Mammary microvascular endothelial cell (primary cell): Measurements from ENCODE around the gene NANOS2. TPM values are rescaled to one million over a fixed set of nuclear protein-coding genes. Genes with fewer than 3 reads are reported as not detected.

Source experiments
- total RNA-seq: library from RNA; depleted of rRNA; stranded (reverse); fragments of >200 nt; gene quantifications from 2 replicates; pipeline ENCODE4 v1.2.3, GENCODE V29; 2015

Gene NANOS2
- total RNA-seq, result not detected in 2 replicates

DNA sequence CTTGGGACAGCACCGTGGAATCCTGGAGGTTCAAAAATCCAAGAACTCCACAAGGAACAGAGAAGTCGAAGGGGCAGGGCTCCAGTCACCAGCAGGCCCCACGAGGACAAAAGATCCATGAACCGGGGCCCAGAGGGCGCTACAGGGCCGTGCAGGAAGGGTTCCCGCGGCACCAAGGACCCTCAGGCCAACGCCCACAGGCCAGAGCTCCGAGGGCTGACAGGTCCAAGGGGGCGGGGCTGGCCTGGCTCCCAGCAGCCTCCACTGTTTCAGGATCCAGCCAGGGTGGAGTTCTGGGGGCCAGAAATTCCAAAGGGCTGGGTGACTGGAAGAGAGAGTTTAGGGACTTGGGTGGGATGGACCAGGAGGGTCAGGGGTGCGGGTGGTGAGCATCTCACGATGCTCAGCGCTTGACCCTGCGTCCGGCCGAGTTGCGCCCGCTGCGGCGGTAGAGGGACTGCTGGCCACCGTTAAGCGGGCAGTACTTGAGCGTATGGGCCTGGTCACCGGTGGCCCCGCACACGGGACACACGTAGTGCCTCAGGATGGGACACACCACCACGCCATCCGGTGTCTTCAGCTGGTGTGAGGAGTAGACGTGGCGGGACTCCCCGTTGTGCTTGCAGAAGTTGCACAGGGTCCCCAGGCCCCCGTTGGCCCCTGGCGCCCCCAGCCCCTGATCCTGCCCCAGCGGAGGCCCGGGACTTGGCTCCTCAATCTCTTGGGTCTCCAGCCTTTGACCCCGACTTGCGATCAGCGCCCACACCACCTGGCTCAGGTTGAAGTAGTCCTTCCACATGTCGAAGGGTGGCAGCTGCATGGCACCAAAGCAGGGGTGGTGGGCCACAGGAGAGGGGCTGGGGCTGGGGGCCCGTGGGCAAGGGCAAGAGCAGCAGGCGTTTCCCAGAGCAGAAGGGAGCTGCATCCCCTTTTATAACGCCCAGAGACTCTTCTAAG lies at the start of gene NANOS2:
TSS of gene NANOS2 (minus strand) at position 905 of the 957 bp plus-strand sequence. CDS start at position 820, 85 bp downstream.

GRCh38 chr19:45901912-45902650 lies 12.5 kb downstream of the NANOS2 start, which contains the start of gene MYPOP:
Gene MYPOP (minus strand): TSS chr19:45902613. CDS start chr19:45901773, 840 bp downstream.

GRCh38 chr19:45885556-45886426 lies 28.8 kb downstream of the NANOS2 start, which contains the start of gene IRF2BP1:
Gene IRF2BP1 (minus strand): TSS chr19:45886141. CDS start chr19:45885774, 367 bp downstream.

GRCh38 chr19:45863840-45864628 lies 50.5 kb downstream of the NANOS2 start, which contains the start of gene FOXA3:
Gene FOXA3 (plus strand): TSS chr19:45864326. CDS start chr19:45864457, 131 bp downstream.

Other genes with a start within 250 kb of the NANOS2 start
- gene GIPR, start 246.6 kb downstream of the NANOS2 start, total RNA-seq, result not detected in 2 replicates
- 409 and 447 TPM in 2 replicates for gene SNRPD2, start 222.8 kb downstream of the NANOS2 start, total RNA-seq
- 14.6 and 17.1 TPM in 2 replicates for gene QPCTL, start 222.1 kb downstream of the NANOS2 start, total RNA-seq
- 7.7 and 9.8 TPM in 2 replicates for gene FBXO46, start 183.9 kb downstream of the NANOS2 start, total RNA-seq
- not detected in 2 replicates for gene MEIOSIN, start 181.3 kb downstream of the NANOS2 start, total RNA-seq
- 8.6 and 9.2 TPM in 2 replicates for gene SIX5, start 145.5 kb downstream of the NANOS2 start, total RNA-seq
- gene DMPK, start 132.3 kb downstream of the NANOS2 start, total RNA-seq, result 8.5 and 11.2 TPM in 2 replicates
- gene DMWD, start 121.9 kb downstream of the NANOS2 start, total RNA-seq, result 32.8 and 33.2 TPM in 2 replicates
- gene RSPH6A, start 99.5 kb downstream of the NANOS2 start, total RNA-seq, result not detected in 2 replicates
- 47.0 and 48.7 TPM in 2 replicates for gene SYMPK, start 51.6 kb downstream of the NANOS2 start, total RNA-seq
- gene FOXA3, start 50.5 kb downstream of the NANOS2 start, total RNA-seq, result not detected in 2 replicates
- 22.0 and 22.6 TPM in 2 replicates for gene IRF2BP1, start 28.6 kb downstream of the NANOS2 start, total RNA-seq
- 1.4 and 3.1 TPM in 2 replicates for gene MYPOP, start 12.2 kb downstream of the NANOS2 start, total RNA-seq
- gene NOVA2, start 59.1 kb upstream of the NANOS2 start, total RNA-seq, result 9.7 and 10.4 TPM in 2 replicates
- gene CCDC61, start 80.7 kb upstream of the NANOS2 start, total RNA-seq, result 10.4 and 12.1 TPM in 2 replicates
- gene PGLYRP1, start 108.3 kb upstream of the NANOS2 start, total RNA-seq, result not detected in 2 replicates
- gene IGFL4, start 126.2 kb upstream of the NANOS2 start, total RNA-seq, result not detected in 2 replicates
- not detected in 2 replicates for gene IGFL3, start 209.9 kb upstream of the NANOS2 start, total RNA-seq
- not detected in 2 replicates for gene IGFL2, start 233.5 kb upstream of the NANOS2 start, total RNA-seq